B cell (primary cell): ENCODE measurements around the gene GPC5. TPM values are rescaled to one million over a fixed set of nuclear protein-coding genes. Genes with fewer than 3 reads are reported as not detected.

Source experiments
- ATAC-seq: fragments of 200-7000 bp; cut with Tn5 transposase; one replicate; pipeline ENCODE4 v1.10.0; 2021; ENCODE audit warnings: low read depth, mild to moderate bottlenecking, moderate number of reproducible peaks, moderate library complexity
- CTCF ChIA-PET: fragments of 350-600 bp; sonication (Branson Sonifier 250); formaldehyde crosslinking; loops from one replicate; lab custom pipeline; 2021; ENCODE audit warnings: antibody characterized with exemption, inconsistent platforms; lab: Charles Lee
- POLR2A ChIA-PET: fragments of 350-600 bp; sonication (Branson Sonifier 250); formaldehyde crosslinking; loops from one replicate; lab custom pipeline; 2021; ENCODE audit warnings: antibody characterized with exemption; lab: Charles Lee
- DNase-seq: peaks from one replicate; pipeline ENCODE4 v3.0.0; 2013
- H2AFZ ChIP-seq: 2 replicates; pipeline ENCODE4 v1.6.1; 2012; ENCODE audit warnings: mild to moderate bottlenecking, low read depth, low read length; ENCODE audit not compliant: insufficient read depth, poor library complexity, severe bottlenecking
- H3K27ac ChIP-seq, 2 donors: 1 replicate in 1 of 2; 2 replicates in 1 of 2; pipeline ENCODE4 v1.5.1; 2012 to 2013; ENCODE audit warnings: low read length in 2 of 2, mild to moderate bottlenecking in 2 of 2, moderate library complexity in 1 of 2
- H3K27me3 ChIP-seq, 4 experiments: fragments of 200-600 bp in 1 of 4; sonication (generic) in 1 of 4; replicated peaks in 1 of 4; 1 replicate in 2 of 4; 2 replicates in 2 of 4; pipeline versions ENCODE4 v1.6.1 to v1.7.0; 2013 to 2016; ENCODE audit warnings: low read length in 3 of 4, mild to moderate bottlenecking in 2 of 4, mixed read lengths in 1 of 4, moderate library complexity in 1 of 4; ENCODE audit not compliant: insufficient read depth in 4 of 4, control insufficient read depth in 3 of 4; ENCODE audit errors: control extremely low read depth in 1 of 4
- H3K36me3 ChIP-seq, 2 experiments: replicated peaks in 1 of 2; 1 replicate in 1 of 2; 2 replicates in 1 of 2; pipeline versions ENCODE4 v1.6.1 to v1.7.1; 2013; ENCODE audit warnings: low read length in 1 of 2; ENCODE audit not compliant: insufficient read depth in 2 of 2, control insufficient read depth in 1 of 2; ENCODE audit errors: control extremely low read depth in 1 of 2, extremely low read depth in 1 of 2
- H3K4me1 ChIP-seq, 2 donors: fragments of 200-600 bp in 1 of 2; sonication (generic) in 1 of 2; 1 replicate in 1 of 2; 2 replicates in 1 of 2; pipeline versions ENCODE4 v1.5.1 to v1.6.1; 2013 to 2017; ENCODE audit warnings: low read length in 2 of 2; ENCODE audit not compliant: control insufficient read depth in 2 of 2, insufficient read depth in 2 of 2
- H3K4me2 ChIP-seq: replicated peaks from 2 replicates; pipeline ENCODE3; 2012; ENCODE audit warnings: mild to moderate bottlenecking, low read depth, low read length; ENCODE audit not compliant: poor library complexity, severe bottlenecking
- H3K4me3 ChIP-seq, 5 experiments: fragments of 200-600 bp in 1 of 5; sonication (generic) in 1 of 5; 1 replicate in 3 of 5; 2 replicates in 2 of 5; pipeline versions ENCODE4 v1.5.1 to v1.7.0; 2011 to 2016; ENCODE audit warnings: low read length in 4 of 5, mild to moderate bottlenecking in 4 of 5, low read depth in 2 of 5, control low read depth in 1 of 5, moderate library complexity in 1 of 5; ENCODE audit not compliant: insufficient read depth in 1 of 5; ENCODE audit errors: control extremely low read depth in 1 of 5, extremely low read depth in 1 of 5
- H3K79me2 ChIP-seq: fragments of 200-600 bp; sonication (generic); one replicate; pipeline ENCODE4 v1.6.0; 2016; ENCODE audit warnings: low read length; ENCODE audit not compliant: control insufficient read depth, insufficient read depth
- H3K9ac ChIP-seq: fragments of 200-600 bp; sonication (generic); 2 replicates; pipeline ENCODE4 v1.6.1; 2017; ENCODE audit warnings: mild to moderate bottlenecking, low read length, moderate library complexity
- H3K9me3 ChIP-seq, 3 donors: one replicate each; pipeline versions ENCODE4 v1.6.1 to v1.7.1; 2013; ENCODE audit warnings: low read length in 2 of 3; ENCODE audit not compliant: control insufficient read depth in 2 of 3, insufficient read depth in 1 of 3; ENCODE audit errors: control extremely low read depth in 1 of 3
- H4K20me1 ChIP-seq: 2 replicates; pipeline ENCODE4 v1.6.0; 2012; ENCODE audit warnings: mild to moderate bottlenecking, low read length; ENCODE audit not compliant: insufficient read depth, control insufficient read depth, poor library complexity, severe bottlenecking
- H3K27ac Mint-ChIP-seq: one replicate; pipeline ENCODE4 v1.8.0; 2021; ENCODE audit warnings: mixed read lengths
- H3K27me3 Mint-ChIP-seq: one replicate; pipeline ENCODE4 v1.8.0; 2021; ENCODE audit warnings: mixed read lengths
- H3K4me1 Mint-ChIP-seq: one replicate; pipeline ENCODE4 v1.8.0; 2021; ENCODE audit warnings: mixed read lengths
- H3K4me3 Mint-ChIP-seq: one replicate; pipeline ENCODE4 v1.8.0; 2021; ENCODE audit warnings: mixed read lengths
- H3K9me3 Mint-ChIP-seq: one replicate; pipeline ENCODE4 v1.8.0; 2022; ENCODE audit warnings: mixed read lengths; ENCODE audit not compliant: insufficient read depth
- CTCF ChIP-seq: fragments of 200-600 bp; IDR thresholded peaks from one replicate; pipeline ENCODE4 v1.8.0; 2022; ENCODE audit warnings: antibody characterized with exemption, mild to moderate bottlenecking
- EZH2 ChIP-seq: IDR thresholded peaks from 2 replicates; pipeline ENCODE4 v1.6.1; 2012; ENCODE audit warnings: borderline replicate concordance, low read depth, mild to moderate bottlenecking, moderate library complexity, low read length; ENCODE audit not compliant: insufficient read depth, poor library complexity, severe bottlenecking
- WGBS: methylation state at CpG from one replicate; pipeline ENCODE4 v1.1.5; 2013; ENCODE audit warnings: missing lambda C conversion rate; ENCODE audit not compliant: insufficient coverage; 5-methylcytosine and 5-hydroxymethylcytosine counted together
- intact Hi-C: fragments of 100-400 bp; cut with micrococcal nuclease; formaldehyde crosslinking; loops from one replicate; pipeline ENCODE4 v1.10.0; 2022
- polyA plus RNA-seq: library from polyadenylated mRNA; depleted of rRNA; stranded (reverse); fragments of >200 nt; gene quantifications from 2 replicates; pipeline ENCODE4 v1.2.3, GENCODE V29; 2012
- total RNA-seq, 2 donors: library from RNA; stranded (reverse); fragments of 120-200 nt in 1 of 2; gene quantifications; 1 replicate in 1 of 2; 2 replicates in 1 of 2; pipeline versions ENCODE4 v1.2.3 to v1.2.4, GENCODE V29; 2013 to 2022

Gene GPC5
- total and polyA plus RNA-seq, 2 donors (not counting 1 experiment from before 2014, with no cell fraction given) = 0.15 to 0.30 TPM

- no peak for ATAC-seq
- H3K27ac Mint-ChIP-seq = no peak overlapping the region
Observed at GRCh38 chr13:91960947-91961346, 562.5 kb downstream of the GPC5 start.

GRCh38 chr13:91962946-91963345 lies 564.5 kb downstream of the GPC5 start:
- POLR2A ChIA-PET = no interaction called here

More at GRCh38 chr13:91960947-91961346, 562.5 kb downstream of the GPC5 start:
- POLR2A ChIA-PET = no interaction called here
- Histone ChIP-seq H3K9me3 (peaks cover 0 to 5% (median 0%) of the 10 kb centered on the region in 3 donors), H3K36me3 (no peaks in the 10 kb centered on the region), H3K4me1 (no peaks in the 10 kb centered on the region), H2AFZ (no peak overlapping the region), H3K4me3 (no peak overlapping the region), H3K79me2 (no peaks in the 10 kb centered on the region), H4K20me1 (no peaks in the 10 kb centered on the region), H3K27me3 (no peaks in the 10 kb centered on the region), H3K4me2 (no peak overlapping the region), H3K9ac (no peak overlapping the region), H3K27ac (no peak overlapping the region)
- H3K4me1 Mint-ChIP-seq = no peaks in the 10 kb centered on the region
- TF ChIP-seq EZH2 (no peak), CTCF (no peak)
- no peak overlapping the region for H3K4me3 Mint-ChIP-seq
- intact Hi-C loops = no loop called here
- no peaks in the 10 kb centered on the region for H3K27me3 Mint-ChIP-seq
- no peak for DNase-seq
- peaks cover 4% of the 10 kb centered on the region for H3K9me3 Mint-ChIP-seq
- WGBS = no CpG with 5 or more reads among the region's 1 CpG
- CTCF ChIA-PET = no interaction called here

More at GRCh38 chr13:91962946-91963345, 564.5 kb downstream of the GPC5 start:
- H3K4me3 Mint-ChIP-seq = no peak overlapping the region
- intact Hi-C loops = no loop called here
- no peak overlapping the region for H3K4me3 ChIP-seq
- H3K4me2 ChIP-seq = no peak overlapping the region
- no peak overlapping the region for H3K27ac Mint-ChIP-seq
- ATAC-seq (no peak), DNase-seq (no peak)
- no peaks in the 10 kb centered on the region for H3K36me3 ChIP-seq
- CTCF ChIA-PET = no interaction called here
- H3K9me3 ChIP-seq = no peaks in the 10 kb centered on the region
- peaks cover 4% of the 10 kb centered on the region for H3K9me3 Mint-ChIP-seq
- no peak overlapping the region for H3K27ac ChIP-seq
- H3K4me1 Mint-ChIP-seq = no peaks in the 10 kb centered on the region
- H3K4me1 ChIP-seq = no peaks in the 10 kb centered on the region
- no peaks in the 10 kb centered on the region for H3K27me3 ChIP-seq
- H3K27me3 Mint-ChIP-seq = no peaks in the 10 kb centered on the region
- H4K20me1 ChIP-seq = no peaks in the 10 kb centered on the region
- H2AFZ ChIP-seq = no peak overlapping the region
- TF ChIP-seq CTCF (no peak), EZH2 (no peak)
- H3K9ac ChIP-seq = no peak overlapping the region
- H3K79me2 ChIP-seq = no peaks in the 10 kb centered on the region
